GM18867 (cell line): ENCODE measurements around the gene KCMF1.

ENCODE experiments used
- ATAC-seq: cut with Tn5 transposase; IDR thresholded peaks from one replicate; pipeline ENCODE4 v1.9.1; 2021; ENCODE audit warnings: mild to moderate bottlenecking, moderate library complexity; ENCODE audit not compliant: unreplicated experiment

The KCMF1 gene

GRCh38 chr2:85018049-85018447, 47.1 kb downstream of the KCMF1 start:
- ATAC-seq = no peak

DNA sequence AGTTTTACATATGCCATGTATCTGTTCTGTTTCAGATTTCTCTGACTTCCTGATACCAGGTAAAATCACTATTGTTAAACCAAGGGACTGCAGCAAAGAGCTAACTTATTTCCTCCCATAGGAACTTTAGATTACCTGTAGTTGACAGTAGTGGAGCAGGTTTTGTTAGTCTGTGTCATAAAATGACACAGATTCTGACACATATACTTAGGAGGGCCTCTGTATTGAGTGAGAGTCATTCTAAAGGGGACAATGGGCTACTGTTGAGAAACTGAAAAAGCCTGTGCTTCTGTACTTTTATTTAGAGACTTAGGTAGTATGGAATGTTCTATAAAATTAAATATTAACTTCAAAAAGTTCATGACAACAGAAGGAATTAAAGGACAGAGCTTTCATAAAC, 48.2 kb downstream of the KCMF1 start:
- no peak for ATAC-seq

GRCh38 chr2:85022232-85022631, 51.3 kb downstream of the KCMF1 start:
- ATAC-seq = no peak

- no peak for ATAC-seq
These were observed 53.5 kb downstream of the KCMF1 start for GRCh38 chr2:85024372-85025047.

DNA sequence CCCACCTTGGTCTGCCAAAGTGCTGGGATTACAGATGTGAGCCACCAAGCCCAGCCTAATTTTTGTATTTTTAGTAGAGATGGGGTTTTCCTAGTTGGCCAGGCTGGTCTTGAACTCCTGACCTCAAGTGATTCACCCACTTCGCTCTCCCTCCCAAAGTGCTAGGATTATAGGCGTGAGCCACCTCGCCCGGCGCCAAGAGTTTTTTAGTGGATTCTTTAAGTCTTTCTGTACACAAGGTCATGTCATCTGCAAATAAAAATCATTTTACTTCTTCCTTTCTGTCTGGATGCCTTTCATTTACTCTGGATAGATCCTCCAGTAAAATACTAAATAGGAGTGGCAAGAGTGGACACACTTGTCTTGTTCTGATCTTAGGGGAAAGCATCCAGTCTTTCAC, 61.7 kb downstream of the KCMF1 start:
- no peak for ATAC-seq

- no peak for ATAC-seq
These were observed 62.4 kb downstream of the KCMF1 start for GRCh38 chr2:85033388-85033787.

DNA sequence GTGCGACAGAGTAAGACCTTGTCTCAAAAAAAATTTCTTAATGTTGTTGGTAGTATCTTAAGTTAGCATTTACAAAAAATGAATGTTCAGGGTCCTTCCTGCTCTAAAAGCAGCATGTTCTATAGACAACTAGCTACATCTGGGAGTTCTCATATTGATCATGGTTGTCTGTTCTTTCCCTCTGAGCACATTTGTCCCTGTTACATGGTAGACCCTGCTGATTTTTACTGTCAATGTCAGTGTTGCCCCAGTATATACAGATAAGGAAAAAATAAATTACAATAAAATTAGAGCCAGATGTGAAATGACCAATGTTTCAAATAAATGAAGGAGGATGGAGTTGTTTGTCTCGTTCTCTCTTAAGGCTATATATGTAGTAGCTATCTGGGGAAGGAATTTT, 63.2 kb downstream of the KCMF1 start:
- no peak for ATAC-seq

DNA sequence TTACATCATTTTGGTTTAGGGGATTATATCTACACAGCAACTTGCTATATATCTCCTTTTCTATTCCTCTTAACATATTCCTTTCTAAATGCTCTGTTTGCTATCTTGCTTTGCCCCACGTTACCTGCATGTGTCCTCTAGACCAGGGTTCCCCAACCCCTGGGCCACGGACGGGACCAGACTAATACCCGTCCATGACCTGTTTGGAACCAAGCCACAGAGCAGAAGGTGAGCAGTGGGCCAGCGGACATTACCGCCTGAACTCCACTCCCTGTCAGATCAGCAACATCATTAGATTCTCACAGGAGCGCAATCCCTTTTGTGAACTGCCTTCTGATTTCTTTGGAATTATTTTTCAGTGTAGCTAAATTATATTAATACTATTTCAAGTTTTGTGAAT, 66.7 kb downstream of the KCMF1 start:
- ATAC-seq = no peak

DNA sequence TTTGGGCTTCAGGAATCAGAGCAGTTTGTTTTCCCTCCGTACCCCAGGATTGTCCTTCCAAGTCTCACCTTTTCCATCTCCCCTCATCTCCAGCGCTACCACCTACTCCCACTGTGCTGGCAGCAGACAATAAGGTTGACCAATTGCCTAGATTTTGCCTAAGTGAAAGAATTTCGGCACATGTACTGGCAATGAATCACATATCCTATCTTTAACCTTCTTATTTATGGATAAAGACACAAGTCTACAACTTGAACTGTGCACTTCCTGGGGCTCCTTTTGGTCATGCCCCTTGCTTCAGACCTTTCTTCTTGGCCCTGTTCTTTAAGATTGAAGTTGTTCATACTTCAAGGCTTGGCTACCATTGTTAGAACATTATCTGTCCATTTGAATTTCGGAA, 71.4 kb downstream of the KCMF1 start:
- no peak for ATAC-seq

DNA sequence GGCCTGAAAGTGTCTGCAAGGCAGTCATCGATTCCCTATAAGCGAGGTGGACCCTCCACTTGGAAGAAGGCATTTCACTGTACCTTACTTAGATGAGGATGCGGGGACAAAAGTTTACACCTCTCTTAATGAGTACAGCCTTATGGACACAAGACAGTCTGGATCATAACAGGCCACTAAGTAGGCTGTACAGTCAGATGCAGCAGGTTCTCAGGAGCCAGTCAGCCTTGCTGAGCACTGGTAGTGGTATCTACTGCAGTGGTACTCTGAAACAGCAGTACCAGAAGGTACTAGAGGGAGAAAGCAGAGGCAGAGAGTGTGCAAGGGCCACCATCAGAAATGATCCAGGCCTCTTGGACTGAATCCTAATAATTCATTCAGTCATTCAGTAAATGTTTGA, 77.6 kb downstream of the KCMF1 start:
- no peak for ATAC-seq

- ATAC-seq = no peak
These were observed 78.3 kb downstream of the KCMF1 start for GRCh38 chr2:85049236-85049635.

- no peak for ATAC-seq
These were observed 82.8 kb downstream of the KCMF1 start for GRCh38 chr2:85053802-85054201.

DNA sequence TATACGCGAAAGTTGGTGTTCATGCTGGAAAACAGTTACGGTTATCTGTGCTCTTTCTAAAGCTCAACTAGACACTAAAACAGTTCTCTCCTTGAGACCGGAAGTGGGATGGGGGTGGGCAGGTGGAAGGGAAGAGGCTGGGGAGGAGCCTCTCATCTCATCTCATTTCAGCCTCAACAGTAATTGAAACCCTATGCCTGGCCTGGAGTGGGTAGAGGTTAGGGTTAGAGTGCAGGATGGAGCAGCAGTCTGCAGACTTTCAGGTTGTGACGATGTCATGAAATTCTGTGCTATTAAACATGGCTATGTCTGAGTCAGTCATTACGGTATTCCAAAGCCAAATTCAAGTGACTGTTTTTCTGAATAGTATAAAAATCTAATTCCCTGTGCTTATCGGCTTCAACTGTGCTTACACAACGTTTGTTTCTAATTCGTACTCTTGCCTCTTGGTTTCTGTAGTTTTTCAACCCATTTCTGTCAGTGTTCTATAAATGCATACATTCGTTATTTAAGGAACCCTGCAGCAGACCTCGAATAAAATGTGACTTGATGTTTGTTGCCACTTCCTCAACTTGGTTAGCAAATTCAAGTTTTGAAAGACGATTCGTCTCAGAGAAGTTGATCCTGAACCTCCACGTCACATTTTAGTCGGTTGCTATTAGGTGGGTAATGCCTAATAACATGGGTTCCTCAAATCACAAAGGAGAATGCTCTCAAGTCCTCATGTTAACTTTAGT, 86.4 kb downstream of the KCMF1 start:
- no peak for ATAC-seq

GRCh38 chr2:85061896-85062295, 90.9 kb downstream of the KCMF1 start:
- ATAC-seq = no peak

DNA sequence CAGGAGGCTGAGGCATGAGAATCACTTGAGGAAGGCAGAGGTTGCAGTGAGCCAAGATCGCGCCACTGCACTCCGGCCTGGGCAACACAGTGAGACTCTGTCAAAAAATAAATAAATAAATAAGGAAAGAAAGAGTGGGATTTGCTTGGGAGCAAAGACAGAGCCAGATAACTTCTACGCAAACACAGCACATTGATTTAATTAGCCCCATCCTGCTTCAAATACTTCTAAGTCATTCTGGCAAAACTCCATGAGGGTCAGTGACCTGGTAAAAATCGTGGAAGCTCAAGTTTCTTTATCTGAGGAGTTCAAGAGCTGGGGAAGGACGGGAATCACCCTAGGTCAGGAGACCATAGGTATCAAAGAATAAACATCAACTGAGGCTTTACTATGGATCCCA, 91.6 kb downstream of the KCMF1 start:
- ATAC-seq = no peak

DNA sequence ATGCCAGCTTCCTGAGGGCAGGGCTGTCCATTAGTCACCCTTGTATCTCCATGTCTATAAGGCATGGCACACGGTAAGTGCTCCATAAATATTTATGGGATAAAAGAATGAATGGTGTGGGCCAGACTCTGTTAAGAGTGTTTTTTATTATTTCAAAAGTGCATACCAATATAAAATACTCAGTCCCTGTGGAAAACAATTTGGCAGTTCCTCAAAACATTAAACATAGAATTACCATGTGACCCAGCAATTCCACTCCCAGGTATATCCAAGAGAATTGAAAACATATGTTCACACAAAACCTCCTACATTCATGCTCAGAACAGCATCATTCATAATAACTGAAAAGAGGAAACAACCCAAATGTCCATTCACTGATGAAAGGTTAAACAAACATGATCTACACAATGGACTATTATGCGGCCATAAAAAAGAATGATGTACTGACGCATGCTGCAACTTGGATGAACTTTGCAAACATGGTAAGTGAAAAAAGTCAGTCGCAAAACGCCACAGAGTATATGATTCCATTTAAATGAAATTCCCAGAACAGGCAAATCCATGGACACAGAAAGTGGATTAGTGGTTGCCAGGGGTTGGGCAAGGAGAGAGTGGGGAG, 93.1 kb downstream of the KCMF1 start:
- ATAC-seq = no peak

DNA sequence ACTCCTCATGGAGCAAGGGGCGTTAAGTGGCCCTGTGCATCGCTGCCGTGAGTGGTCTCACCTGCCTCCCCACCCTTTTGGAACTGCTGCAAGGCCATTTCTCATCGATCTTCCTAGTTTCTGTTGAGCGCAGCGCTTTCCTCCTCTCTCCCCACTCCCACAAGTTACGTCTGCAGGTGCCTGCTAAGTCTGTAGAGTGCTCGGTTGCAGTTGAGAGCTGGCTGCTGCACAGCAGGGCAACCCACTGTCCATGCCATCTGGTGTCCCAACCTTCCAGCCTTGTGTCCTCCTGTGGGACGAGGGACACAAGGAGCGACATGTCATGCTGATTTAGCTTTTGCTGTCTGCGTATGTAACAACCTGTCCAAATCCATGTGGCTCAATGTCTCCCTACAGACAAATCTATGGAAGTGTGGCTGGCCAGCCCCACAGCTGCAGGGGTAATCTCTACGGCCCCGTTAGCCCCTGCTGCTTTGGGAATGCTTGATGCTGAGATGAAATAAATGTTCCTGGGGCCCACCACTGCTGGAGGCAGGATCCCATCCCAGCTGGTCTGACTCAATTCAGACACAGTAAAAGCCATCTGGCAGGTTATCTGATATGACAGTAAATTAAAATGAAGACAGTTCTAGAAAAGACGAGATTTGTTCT, 94.1 kb downstream of the KCMF1 start:
- no peak for ATAC-seq

DNA sequence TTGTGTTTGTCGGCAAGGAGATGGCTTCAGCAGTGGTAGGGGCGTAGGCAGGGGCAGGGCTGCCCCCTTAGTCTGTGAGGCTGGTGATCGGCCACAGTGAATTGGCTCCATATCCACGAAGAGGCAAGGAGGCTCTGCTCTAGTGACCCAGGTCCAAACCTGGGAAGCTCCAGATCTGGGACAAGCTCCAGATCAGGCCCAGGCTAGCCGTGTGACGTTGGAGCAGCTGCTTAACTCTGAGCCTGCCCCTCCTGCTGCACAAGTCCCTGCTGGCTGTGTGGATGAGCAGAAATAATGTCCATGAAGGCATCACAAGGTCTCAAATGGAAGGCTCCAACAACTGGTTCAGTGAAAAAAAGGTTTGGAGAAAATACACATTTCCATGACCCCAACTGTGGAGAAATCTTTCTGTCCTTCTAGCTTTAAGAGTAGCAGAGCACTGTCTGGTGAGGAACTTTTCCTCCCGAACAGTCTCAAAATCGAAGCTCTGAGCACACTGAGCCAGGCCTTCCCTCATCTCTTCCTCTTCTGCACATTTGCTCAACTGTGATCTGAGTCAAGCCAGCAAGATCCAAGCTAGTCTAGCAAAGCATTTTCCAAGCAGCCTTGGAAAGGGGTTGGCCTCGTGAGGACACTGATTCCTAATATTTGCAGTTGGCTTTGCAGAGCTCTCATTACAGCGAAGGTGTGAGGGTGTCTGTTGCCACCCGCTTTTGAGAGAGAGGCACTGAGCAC, 95.2 kb downstream of the KCMF1 start:
- no peak for ATAC-seq

DNA sequence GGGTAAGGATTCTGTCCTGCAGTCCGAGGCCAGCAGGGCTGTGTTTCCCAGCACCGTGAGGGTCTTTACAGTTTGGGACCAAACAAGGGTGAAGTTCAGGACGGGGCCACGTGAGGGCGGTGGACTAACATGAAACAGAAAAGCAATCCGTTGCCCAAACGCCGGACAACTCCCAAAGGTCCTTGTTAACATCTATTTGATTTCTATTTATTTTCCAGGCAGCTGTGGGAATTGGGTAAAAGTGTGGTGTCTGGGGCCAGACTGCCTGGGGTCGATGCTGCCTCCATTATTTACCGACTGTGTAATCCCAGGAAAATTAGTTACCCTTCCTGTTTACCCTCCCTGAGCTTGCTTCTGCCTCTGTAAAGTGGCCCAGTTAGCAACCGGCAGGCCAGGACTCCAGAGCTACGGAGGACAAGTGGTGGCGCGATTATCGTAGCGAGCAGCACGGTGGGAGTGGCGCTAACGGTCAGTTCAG, 96.0 kb downstream of the KCMF1 start:
- no peak for ATAC-seq

DNA sequence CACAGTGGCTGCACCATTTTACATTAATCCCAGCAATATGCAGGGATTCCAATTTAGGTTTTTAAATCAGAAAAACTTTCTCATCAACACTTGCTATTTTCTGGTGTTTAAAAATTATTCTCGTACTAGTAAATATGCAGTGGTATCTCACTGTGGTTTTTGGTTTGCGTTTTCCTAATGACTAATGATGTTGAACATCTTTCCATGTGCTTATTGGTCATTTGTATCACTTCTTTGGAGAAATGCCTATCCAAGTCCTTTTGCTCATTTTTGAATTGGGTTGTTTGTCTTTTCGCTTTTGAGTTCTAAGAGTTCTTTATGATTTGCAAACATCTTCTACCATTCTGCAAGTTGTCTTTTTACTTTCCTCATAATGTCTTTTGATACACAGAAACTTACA, 100.1 kb downstream of the KCMF1 start:
- no peak for ATAC-seq

DNA sequence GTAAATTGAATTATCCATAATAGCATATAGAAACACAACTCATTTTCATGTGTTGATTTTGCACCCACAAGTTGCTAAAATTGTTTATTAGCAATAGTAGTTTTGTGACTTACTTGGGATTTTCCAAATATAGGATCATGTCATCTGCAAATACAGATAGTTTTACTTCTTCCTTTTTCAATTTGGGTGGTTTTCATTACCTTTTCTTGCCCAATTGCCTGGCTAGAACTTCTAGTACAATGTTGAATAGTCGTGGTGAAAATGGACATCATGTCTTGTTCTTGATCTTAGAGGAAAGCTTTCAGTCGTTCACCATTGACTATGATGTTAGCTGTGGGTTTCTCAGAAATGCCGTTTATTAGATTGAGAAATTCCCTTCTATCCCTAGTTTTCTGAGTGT, 102.1 kb downstream of the KCMF1 start:
- no peak for ATAC-seq
